ENCODE results near the gene ADAMTSL3.

Gene ADAMTSL3

GRCh38 chr15:83709241-83709640, 55.3 kb downstream of the ADAMTSL3 start:
- Histone ChIP-seq H3K4me1 (ENCODE audit: control insufficient read depth, low read length) (no peaks in the 10 kb centered on the region), H3K79me2 (ENCODE audit: control insufficient read depth, low read length) (no peaks in the 10 kb centered on the region), H4K20me1 (ENCODE audit: control insufficient read depth, insufficient read depth, low read depth, low read length) (no peaks in the 10 kb centered on the region), H3K36me3 (ENCODE audit: control insufficient read depth, low read length) (no peaks in the 10 kb centered on the region), H3K4me2 (ENCODE audit: low read length) (no peak overlapping the region), H3K9me2 (replicated peaks; ENCODE audit: control insufficient read depth, low read length) (no peaks in the 10 kb centered on the region), H3K27ac (ENCODE audit: low read depth, low read length) (no peak overlapping the region), H3K9me3 (ENCODE audit: control insufficient read depth, insufficient read depth, low read length) (no peaks in the 10 kb centered on the region), H3K27me3 (ENCODE audit: control insufficient read depth, low read length) (no peaks in the 10 kb centered on the region), H3F3A (ENCODE audit: control insufficient read depth, insufficient read depth) (no peaks in the 10 kb centered on the region), H3K4me3 (ENCODE audit: low read length) (no peak overlapping the region)
- TF ChIP-seq CTCF (IDR thresholded peaks at IDR 0.05; ENCODE audit: low read depth, low read length, poor library complexity, severe bottlenecking), result no peak
- TF ChIP-seq EZH2phosphoT487 (IDR thresholded peaks at IDR 0.05; ENCODE audit: borderline replicate concordance, low read length), result no peak

GRCh38 chr15:83709811-83710210, 55.9 kb downstream of the ADAMTSL3 start:
- H3K27ac ChIP-seq (ENCODE audit: low read depth, low read length), result no peak overlapping the region
- no peak overlapping the region for H3K4me3 ChIP-seq (ENCODE audit: low read length)
- H3F3A ChIP-seq (ENCODE audit: control insufficient read depth, insufficient read depth), result no peaks in the 10 kb centered on the region
- TF ChIP-seq EZH2phosphoT487 (IDR thresholded peaks at IDR 0.05; ENCODE audit: borderline replicate concordance, low read length) (no peak), CTCF (IDR thresholded peaks at IDR 0.05; ENCODE audit: low read depth, low read length, poor library complexity, severe bottlenecking) (no peak)
- no peaks in the 10 kb centered on the region for H3K36me3 ChIP-seq (ENCODE audit: control insufficient read depth, low read length)
- no peaks in the 10 kb centered on the region for H3K27me3 ChIP-seq (ENCODE audit: control insufficient read depth, low read length)
- H3K9me3 ChIP-seq (ENCODE audit: control insufficient read depth, insufficient read depth, low read length), result no peaks in the 10 kb centered on the region
- no peak overlapping the region for H3K4me2 ChIP-seq (ENCODE audit: low read length)
- no peaks in the 10 kb centered on the region for H4K20me1 ChIP-seq (ENCODE audit: control insufficient read depth, insufficient read depth, low read depth, low read length)
- H3K4me1 ChIP-seq (ENCODE audit: control insufficient read depth, low read length), result no peaks in the 10 kb centered on the region
- H3K79me2 ChIP-seq (ENCODE audit: control insufficient read depth, low read length), result no peaks in the 10 kb centered on the region
- H3K9me2 ChIP-seq (replicated peaks; ENCODE audit: control insufficient read depth, low read length), result no peaks in the 10 kb centered on the region

- no peak overlapping the region for H3K4me2 ChIP-seq (ENCODE audit: low read length)
- H3K4me1 ChIP-seq (ENCODE audit: control insufficient read depth, low read length), result no peaks in the 10 kb centered on the region
- H4K20me1 ChIP-seq (ENCODE audit: control insufficient read depth, insufficient read depth, low read depth, low read length), result no peaks in the 10 kb centered on the region
- H3K79me2 ChIP-seq (ENCODE audit: control insufficient read depth, low read length), result no peaks in the 10 kb centered on the region
- no peak for TF ChIP-seq EZH2phosphoT487 (IDR thresholded peaks at IDR 0.05; ENCODE audit: borderline replicate concordance, low read length)
- TF ChIP-seq CTCF (IDR thresholded peaks at IDR 0.05; ENCODE audit: low read depth, low read length, poor library complexity, severe bottlenecking), result no peak
- H3K9me2 ChIP-seq (replicated peaks; ENCODE audit: control insufficient read depth, low read length), result no peaks in the 10 kb centered on the region
- H3K4me3 ChIP-seq (ENCODE audit: low read length), result no peak overlapping the region
- no peaks in the 10 kb centered on the region for H3F3A ChIP-seq (ENCODE audit: control insufficient read depth, insufficient read depth)
- no peak overlapping the region for H3K27ac ChIP-seq (ENCODE audit: low read depth, low read length)
- no peaks in the 10 kb centered on the region for H3K9me3 ChIP-seq (ENCODE audit: control insufficient read depth, insufficient read depth, low read length)
- no peaks in the 10 kb centered on the region for H3K27me3 ChIP-seq (ENCODE audit: control insufficient read depth, low read length)
- H3K36me3 ChIP-seq (ENCODE audit: control insufficient read depth, low read length), result no peaks in the 10 kb centered on the region
These were observed 56.5 kb downstream of the ADAMTSL3 start for GRCh38 chr15:83710452-83710851.

GRCh38 chr15:83711236-83711635, 57.3 kb downstream of the ADAMTSL3 start:
- Histone ChIP-seq H3K4me1 (ENCODE audit: control insufficient read depth, low read length) (no peaks in the 10 kb centered on the region), H3K27me3 (ENCODE audit: control insufficient read depth, low read length) (no peaks in the 10 kb centered on the region), H3K36me3 (ENCODE audit: control insufficient read depth, low read length) (no peaks in the 10 kb centered on the region), H4K20me1 (ENCODE audit: control insufficient read depth, insufficient read depth, low read depth, low read length) (no peaks in the 10 kb centered on the region), H3K4me3 (ENCODE audit: low read length) (no peak overlapping the region), H3K9me3 (ENCODE audit: control insufficient read depth, insufficient read depth, low read length) (no peaks in the 10 kb centered on the region), H3K4me2 (ENCODE audit: low read length) (no peak overlapping the region), H3K9me2 (replicated peaks; ENCODE audit: control insufficient read depth, low read length) (no peaks in the 10 kb centered on the region), H3K27ac (ENCODE audit: low read depth, low read length) (no peak overlapping the region), H3F3A (ENCODE audit: control insufficient read depth, insufficient read depth) (no peaks in the 10 kb centered on the region), H3K79me2 (ENCODE audit: control insufficient read depth, low read length) (no peaks in the 10 kb centered on the region)
- TF ChIP-seq CTCF (IDR thresholded peaks at IDR 0.05; ENCODE audit: low read depth, low read length, poor library complexity, severe bottlenecking) (no peak), EZH2phosphoT487 (IDR thresholded peaks at IDR 0.05; ENCODE audit: borderline replicate concordance, low read length) (no peak)
